Measurements from ENCODE around the gene CPED1.

CPED1 gene

GRCh38 chr7:120994512-120995410 is 6.2 kb downstream of the CPED1 start:
- Histone ChIP-seq H3K27ac (ENCODE audit: poor library complexity, severe bottlenecking) (no peak overlapping the region), H3K4me1 (ENCODE audit: insufficient read depth, poor library complexity, severe bottlenecking) (peaks cover 15% of the 10 kb centered on the region)

GRCh38 chr7:120995654-120996053 is 7.1 kb downstream of the CPED1 start:
- Histone ChIP-seq H3K36me3 (ENCODE audit: low read depth) (no peaks in the 10 kb centered on the region), H3K27ac (ENCODE audit: poor library complexity, severe bottlenecking) (no peak overlapping the region), H3K4me1 (ENCODE audit: insufficient read depth, poor library complexity, severe bottlenecking) (peaks cover 20% of the 10 kb centered on the region), H3K27me3 (ENCODE audit: insufficient read depth, poor library complexity, severe bottlenecking) (no peaks in the 10 kb centered on the region), H3K9me3 (ENCODE audit: severe bottlenecking) (no peaks in the 10 kb centered on the region), H3K4me3 (ENCODE audit: severe bottlenecking) (no peak overlapping the region)
- no peak for TF ChIP-seq CTCF (IDR thresholded peaks at IDR 0.05; ENCODE audit: poor library complexity, severe bottlenecking)
- no peak for ATAC-seq (ENCODE audit: low read depth)
- no peak for DNase-seq (ENCODE audit: low spot score)

More at GRCh38 chr7:120994512-120995410, 6.2 kb downstream of the CPED1 start:
- H3K36me3 ChIP-seq (ENCODE audit: low read depth), result no peaks in the 10 kb centered on the region
- ATAC-seq (ENCODE audit: low read depth), result no peak
- TF ChIP-seq CTCF (IDR thresholded peaks at IDR 0.05; ENCODE audit: poor library complexity, severe bottlenecking), result no peak
- H3K4me3 ChIP-seq (ENCODE audit: severe bottlenecking), result no peak overlapping the region
- DNase-seq (ENCODE audit: low spot score), result no peak
- no peaks in the 10 kb centered on the region for H3K27me3 ChIP-seq (ENCODE audit: insufficient read depth, poor library complexity, severe bottlenecking)
- H3K9me3 ChIP-seq (ENCODE audit: severe bottlenecking), result no peaks in the 10 kb centered on the region

- no peaks in the 10 kb centered on the region for H3K27me3 ChIP-seq (ENCODE audit: insufficient read depth, poor library complexity, severe bottlenecking)
- H3K4me1 ChIP-seq (ENCODE audit: insufficient read depth, poor library complexity, severe bottlenecking), result peaks cover 16% of the 10 kb centered on the region
- no peaks in the 10 kb centered on the region for H3K9me3 ChIP-seq (ENCODE audit: severe bottlenecking)
- ATAC-seq (ENCODE audit: low read depth), result peak; percentile 91
- no peak overlapping the region for H3K27ac ChIP-seq (ENCODE audit: poor library complexity, severe bottlenecking)
- no peaks in the 10 kb centered on the region for H3K36me3 ChIP-seq (ENCODE audit: low read depth)
- no peak overlapping the region for H3K4me3 ChIP-seq (ENCODE audit: severe bottlenecking)
- TF ChIP-seq CTCF (IDR thresholded peaks at IDR 0.05; ENCODE audit: poor library complexity, severe bottlenecking), result no peak
- DNase-seq (ENCODE audit: low spot score), result peak; percentile 73
These were observed 7.9 kb downstream of the CPED1 start for GRCh38 chr7:120996333-120996987.

GRCh38 chr7:120996988-120997345 is 8.5 kb downstream of the CPED1 start:
- Histone ChIP-seq H3K4me3 (ENCODE audit: severe bottlenecking) (no peak overlapping the region), H3K36me3 (ENCODE audit: low read depth) (no peaks in the 10 kb centered on the region), H3K27me3 (ENCODE audit: insufficient read depth, poor library complexity, severe bottlenecking) (no peaks in the 10 kb centered on the region), H3K4me1 (ENCODE audit: insufficient read depth, poor library complexity, severe bottlenecking) (peaks cover 13% of the 10 kb centered on the region), H3K27ac (ENCODE audit: poor library complexity, severe bottlenecking) (no peak overlapping the region), H3K9me3 (ENCODE audit: severe bottlenecking) (no peaks in the 10 kb centered on the region)
- ATAC-seq (ENCODE audit: low read depth) (no peak), DNase-seq (ENCODE audit: low spot score) (no peak)
- no peak for TF ChIP-seq CTCF (IDR thresholded peaks at IDR 0.05; ENCODE audit: poor library complexity, severe bottlenecking)

Measured in RWPE2 (cell line).